Heart left ventricle (tissue), 13 donors: ENCODE results near the gene COMMD7.
A peak's percentile ranks its signal among the peaks of the same experiment; 100 is the strongest.

Experiments
- POLR2A ChIP-seq, 2 donors: fragments of 450-650 bp; IDR thresholded peaks; one replicate each; pipeline ENCODE4 v1.6.1; 2017; ENCODE audit warnings: antibody characterized with exemption in 2 of 2, mild to moderate bottlenecking in 2 of 2, moderate library complexity in 2 of 2
- TF ChIP-seq, protein P1 (sequence below), 12 donors: fragments of 200-600 bp; sonication (generic) in 4 of 12; IDR thresholded peaks; one replicate each; pipeline versions ENCODE4 v1.5.0 to v1.8.0; 2018 to 2022; ENCODE audit warnings: antibody characterized with exemption in 12 of 12, mild to moderate bottlenecking in 5 of 12
- donor health status: ischemic (EF 13 %, LVEDD 7.1; RV severe dilation, severe dysfunction).
- donor health status: DM: no; HTN: yes; CAD: no.
- donor health status: DM: no; HTN: no; CAD: no.
- donor health status: ischemic (EF 25% LVEDD 6.9; RV normal size, moderate dysfunction).
- donor health status: ischemic (EF 25% LVEDD 5.7; RV mildly dilated, moderate dysfunction).
- donor health status: ischemic (EF 35%, LVEDD 5.7; RV mildly dilated, moderate dysfunction).
- donor health status: nonischemic (EF 11% LVEDD 7.7; RV severe dilation, severe dysfunction).
- donor health status: DM: yes; HTN: yes; CAD: no.
- donor health status: PGD.
- donor health status: ischemic (EF 29% LVEDD 5.4; RV normal size, mild dysfunction).
- donor health status: nonischemic (EF 23%, LVEDD 6.1; RV moderate dilation, normal function).

DNA sequence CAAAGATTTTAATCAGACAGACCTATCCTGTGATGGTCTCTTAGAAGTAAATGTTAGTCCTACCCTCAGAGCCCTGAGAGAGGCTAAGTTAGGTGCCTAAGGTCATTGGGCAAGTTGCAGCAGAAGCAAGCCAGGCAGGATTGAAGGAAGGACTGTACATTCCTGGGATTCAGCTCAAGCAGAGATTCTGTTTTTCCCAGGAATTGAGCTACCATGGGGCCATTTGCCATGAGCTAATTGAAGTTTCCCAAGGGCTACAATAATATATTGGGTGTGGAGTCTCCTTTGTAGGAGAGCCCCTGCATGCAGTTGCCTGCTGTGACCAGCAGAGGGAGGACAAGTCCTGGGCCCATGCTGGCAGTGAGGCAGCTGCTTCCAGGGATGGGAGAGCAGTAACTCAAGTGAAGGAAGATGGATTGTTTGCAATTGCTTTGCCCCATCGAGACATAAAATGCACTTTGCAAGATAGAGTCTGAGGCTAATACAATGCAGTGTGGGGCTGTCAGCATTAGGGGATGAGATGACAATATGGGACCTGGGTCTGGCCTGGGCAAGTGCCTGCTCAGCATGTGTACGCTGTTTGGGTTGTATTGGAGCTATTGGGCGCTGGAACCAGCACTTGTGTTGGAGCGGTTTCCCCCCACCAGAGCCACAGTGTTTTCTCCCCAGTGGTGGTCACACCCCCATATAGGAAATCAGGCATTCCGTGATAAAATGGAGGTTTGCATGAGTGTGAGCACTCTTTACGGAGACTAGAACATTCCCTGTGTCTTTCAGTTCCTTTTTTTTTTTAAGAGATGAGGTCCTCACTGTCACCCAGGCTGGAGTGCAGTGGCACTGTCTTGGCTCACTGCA, 46.9 kb upstream of the COMMD7 start:
- TF ChIP-seq, protein P1, sequence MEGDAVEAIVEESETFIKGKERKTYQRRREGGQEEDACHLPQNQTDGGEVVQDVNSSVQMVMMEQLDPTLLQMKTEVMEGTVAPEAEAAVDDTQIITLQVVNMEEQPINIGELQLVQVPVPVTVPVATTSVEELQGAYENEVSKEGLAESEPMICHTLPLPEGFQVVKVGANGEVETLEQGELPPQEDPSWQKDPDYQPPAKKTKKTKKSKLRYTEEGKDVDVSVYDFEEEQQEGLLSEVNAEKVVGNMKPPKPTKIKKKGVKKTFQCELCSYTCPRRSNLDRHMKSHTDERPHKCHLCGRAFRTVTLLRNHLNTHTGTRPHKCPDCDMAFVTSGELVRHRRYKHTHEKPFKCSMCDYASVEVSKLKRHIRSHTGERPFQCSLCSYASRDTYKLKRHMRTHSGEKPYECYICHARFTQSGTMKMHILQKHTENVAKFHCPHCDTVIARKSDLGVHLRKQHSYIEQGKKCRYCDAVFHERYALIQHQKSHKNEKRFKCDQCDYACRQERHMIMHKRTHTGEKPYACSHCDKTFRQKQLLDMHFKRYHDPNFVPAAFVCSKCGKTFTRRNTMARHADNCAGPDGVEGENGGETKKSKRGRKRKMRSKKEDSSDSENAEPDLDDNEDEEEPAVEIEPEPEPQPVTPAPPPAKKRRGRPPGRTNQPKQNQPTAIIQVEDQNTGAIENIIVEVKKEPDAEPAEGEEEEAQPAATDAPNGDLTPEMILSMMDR (IDR thresholded peaks at IDR 0.05) = peak; percentile 96 to 99 (median 98)
- no peak for TF ChIP-seq POLR2A (IDR thresholded peaks at IDR 0.05)
